ENCODE results near the gene ZIC4. TPM values are rescaled to one million over a fixed set of nuclear protein-coding genes. Genes with fewer than 3 reads are reported as not detected.

The ZIC4 gene
- total and polyA plus RNA-seq, 2 of the 8 experiments (the other 6 are each of a cell fraction or from before 2014, with no cell fraction given): 0.03 to 0.13 TPM

- Histone ChIP-seq H2BK12ac (ENCODE audit: low read depth, low read length) (no peak overlapping the region), H3K4ac (replicated peaks; ENCODE audit: insufficient read length, low read depth, low read length) (no peak overlapping the region), H3K4me2 (ENCODE audit: insufficient read depth in 1 of 2, low read depth in 2 of 2, low read length in 2 of 2) (no peak overlapping the region), H4K8ac (ENCODE audit: extremely low read depth, insufficient read depth, low read length) (no peak overlapping the region), H3K23me2 (ENCODE audit: low read depth, low read length) (no peaks in the 10 kb centered on the region), H3K79me2 (ENCODE audit: control insufficient read depth in 1 of 2, insufficient read depth in 2 of 2, low read length in 2 of 2) (no peaks in the 10 kb centered on the region), H3K79me1 (ENCODE audit: low read depth, low read length) (no peaks in the 10 kb centered on the region), H2BK120ac (replicated peaks; ENCODE audit: low read depth, low read length) (no peak overlapping the region), H4K5ac (ENCODE audit: insufficient read length, low read depth, low read length) (no peak overlapping the region), H4K20me1 (replicated peaks in 1 of 2; ENCODE audit: control insufficient read depth in 1 of 2, insufficient read depth in 2 of 2, low read length in 2 of 2) (no peaks in the 10 kb centered on the region), H3K9me3 (ENCODE audit: insufficient read depth in 2 of 2, low read depth in 1 of 2, low read length in 1 of 2) (no peaks in the 10 kb centered on the region), H2BK15ac (ENCODE audit: low read length) (no peak overlapping the region), H3K14ac (ENCODE audit: insufficient read length) (no peak overlapping the region), H3K56ac (replicated peaks; ENCODE audit: insufficient read length, low read depth, low read length) (no peak overlapping the region), H3K27ac (ENCODE audit: low read depth, low read length) (no peak overlapping the region), H3K23ac (ENCODE audit: insufficient read length) (no peak overlapping the region), H2BK5ac (ENCODE audit: low read depth, low read length) (no peak overlapping the region), H3K9ac (replicated peaks in 1 of 4; ENCODE audit: extremely low read depth in 1 of 4, low read depth in 3 of 4, low read length in 3 of 4) (no peak overlapping the region), H3K4me1 (replicated peaks in 1 of 4; ENCODE audit: control insufficient read depth in 3 of 4, insufficient read depth in 4 of 4, low read length in 3 of 4) (no peaks in the 10 kb centered on the region), H2AFZ (ENCODE audit: low read length) (no peak overlapping the region), H3K36me3 (ENCODE audit: control insufficient read depth in 2 of 4, insufficient read depth in 4 of 4, low read length in 3 of 4) (no peaks in the 10 kb centered on the region), H2BK20ac (ENCODE audit: low read length) (no peak overlapping the region), H3K4me3 (ENCODE audit: extremely low read depth in 1 of 4, insufficient read depth in 2 of 4, low read depth in 3 of 4, low read length in 4 of 4) (no peak overlapping the region), H4K91ac (replicated peaks; ENCODE audit: insufficient read length, low read length) (no peak overlapping the region), H2AK5ac (ENCODE audit: low read depth, low read length) (no peak overlapping the region), H3K27me3 (replicated peaks in 1 of 4; ENCODE audit: control insufficient read depth in 3 of 4, extremely low read depth in 1 of 4, insufficient read depth in 3 of 4, low read length in 3 of 4) (no peaks in the 10 kb centered on the region; a peak in 2 of 7 replicates), H3K18ac (ENCODE audit: extremely low read depth, low read length) (no peak overlapping the region)
- 95% methylated on average over 1 of the region's 1 CpG; no CpG with 5 or more reads in 1 of the 2 experiments for WGBS, 2 experiments (ENCODE audit: extremely low coverage in 1 of 2, insufficient coverage in 1 of 2, insufficient read length in 1 of 2, insufficient replicate concordance in 2 of 2, low coverage in 1 of 2, low lambda C conversion rate in 2 of 2, missing lambda C conversion rate in 1 of 2)
- DNase-seq (ENCODE audit: low read depth in 1 of 2, low spot score in 2 of 2) (no peak), FAIRE-seq (no peak)
- CTCF ChIA-PET (ENCODE audit: partially characterized antibody): interaction anchor here (0.7 to 2.8 kb wide), 7 partner anchors 8 to 229 kb away, joined by 3 to 14 read pairs (median 4); no protein-coding TSS in a partner anchor
- POLR2A ChIA-PET (ENCODE audit: partially characterized antibody): interaction anchor here (1.2 kb wide), 2 partner anchors 8 to 9 kb away, joined by 3 read pairs; no protein-coding TSS in a partner anchor
- TF ChIP-seq TAF7 (optimal IDR thresholded peaks at IDR 0.05; ENCODE audit: borderline replicate concordance, low read depth, low read length): no peak
- TF ChIP-seq PHF8 (conservative IDR thresholded peaks at IDR 0.05; ENCODE audit: low read depth, low read length): no peak
- no peak for TF ChIP-seq SIN3A (conservative IDR thresholded peaks at IDR 0.05 in 1 of 2, IDR thresholded peaks at IDR 0.05 in 1 of 2; ENCODE audit: low read depth in 1 of 2, low read length in 2 of 2)
- no peak for TF ChIP-seq BACH1 (IDR thresholded peaks at IDR 0.05; ENCODE audit: low read length)
- no peak for TF ChIP-seq CBX5 (IDR thresholded peaks at IDR 0.05; ENCODE audit: low read depth, low read length)
- no peak for TF ChIP-seq MAFK (IDR thresholded peaks at IDR 0.05; ENCODE audit: low read depth, low read length)
- no peak for TF ChIP-seq SP2 (IDR thresholded peaks at IDR 0.05; ENCODE audit: low read length)
- TF ChIP-seq TEAD4 (IDR thresholded peaks at IDR 0.05; ENCODE audit: low read depth, low read length): no peak
- TF ChIP-seq SP4 (IDR thresholded peaks at IDR 0.05; ENCODE audit: low read length): no peak
- TF ChIP-seq RAD21 (IDR thresholded peaks at IDR 0.05 in 1 of 2, conservative IDR thresholded peaks at IDR 0.05 in 1 of 2; ENCODE audit: low read depth in 2 of 2, low read length in 2 of 2): no peak
- no peak for TF ChIP-seq GTF2F1 (IDR thresholded peaks at IDR 0.05; ENCODE audit: borderline replicate concordance, low read depth, low read length)
- TF ChIP-seq EZH2 (IDR thresholded peaks at IDR 0.05; ENCODE audit: low read depth, low read length, severe bottlenecking): no peak
- TF ChIP-seq RBBP5 (IDR thresholded peaks at IDR 0.05; ENCODE audit: borderline replicate concordance, low read depth, low read length): no peak
Observed at GRCh38 chr3:147348976-147349375, 57.4 kb downstream of the ZIC4 start.

Data from H1 (cell line).